ENCODE results near the gene DEFB129. TPM values are rescaled to one million over a fixed set of nuclear protein-coding genes. Genes with fewer than 3 reads are reported as not detected.

DEFB129 gene
- not detected for total RNA-seq
- polyA plus RNA-seq: not detected
- long read RNA-seq, donor 1: 0 reads
- long read RNA-seq, donor 2: 0 reads

- DNase-seq: no peak
- H3K27ac ChIP-seq: no peak within 1 kb of the TSS
- H3K27me3 ChIP-seq (ENCODE audit: insufficient read depth in 3 of 3, low read length in 2 of 3): peaks cover 0 to 6% (median 2%) of the 10 kb centered on the region in 3 donors
- no peak for ATAC-seq
- intact Hi-C loops (cut with DNase I): no loop called here
- no peak within 1 kb of the TSS for H3K4me3 ChIP-seq
- no peaks in the 10 kb centered on the region for H3K4me1 ChIP-seq
- no peak for TF ChIP-seq CTCF (IDR thresholded peaks at IDR 0.05)
- WGBS, 3 donors: 71 to 79% (median 78%) methylated on average over 3 of the region's 3 CpGs
- H3K9me3 ChIP-seq: no peaks in the 10 kb centered on the region
- no peaks in the 10 kb centered on the region for H3K36me3 ChIP-seq (ENCODE audit: insufficient read depth in 1 of 2, low read depth in 1 of 2)
Observed at GRCh38 chr20:226958-227357, at the start of gene DEFB129. DEFB129 (plus strand) TSS chr20:227258; CDS start chr20:227289, 31 bp downstream.

GRCh38 chr20:184288-184687 lies 42.8 kb upstream of the DEFB129 start:
- DNase-seq (no peak), ATAC-seq (no peak)
- TF ChIP-seq CTCF (IDR thresholded peaks at IDR 0.05): no peak
- 49 to 55% (median 51%) methylated on average over 2 of the region's 2 CpGs for WGBS, 3 donors
- intact Hi-C loops (cut with DNase I): no loop called here
- Histone ChIP-seq H3K36me3 (ENCODE audit: insufficient read depth in 1 of 2, low read depth in 1 of 2) (no peaks in the 10 kb centered on the region), H3K27ac (no peak overlapping the region), H3K27me3 (ENCODE audit: insufficient read depth in 3 of 3, low read length in 2 of 3) (peaks cover 0 to 10% (median 2%) of the 10 kb centered on the region in 3 donors), H3K4me1 (no peaks in the 10 kb centered on the region), H3K4me3 (no peak overlapping the region), H3K9me3 (no peaks in the 10 kb centered on the region)

GRCh38 chr20:187733-188132 lies 39.3 kb upstream of the DEFB129 start:
- DNase-seq: no peak
- no peak for TF ChIP-seq CTCF (IDR thresholded peaks at IDR 0.05)
- WGBS, 3 donors: 50 to 60% (median 53%) methylated on average over 2 of the region's 2 CpGs
- ATAC-seq: no peak
- no peaks in the 10 kb centered on the region for H3K4me1 ChIP-seq
- intact Hi-C loops (cut with DNase I): no loop called here
- H3K9me3 ChIP-seq: no peaks in the 10 kb centered on the region
- H3K4me3 ChIP-seq: no peak overlapping the region
- peaks cover 0 to 2% (median 0%) of the 10 kb centered on the region in 3 donors for H3K27me3 ChIP-seq (ENCODE audit: insufficient read depth in 3 of 3, low read length in 2 of 3)
- no peak overlapping the region for H3K27ac ChIP-seq
- H3K36me3 ChIP-seq (ENCODE audit: insufficient read depth in 1 of 2, low read depth in 1 of 2): no peaks in the 10 kb centered on the region

- Histone ChIP-seq H3K36me3 (ENCODE audit: insufficient read depth in 1 of 2, low read depth in 1 of 2) (no peaks in the 10 kb centered on the region), H3K9me3 (no peaks in the 10 kb centered on the region), H3K27me3 (ENCODE audit: insufficient read depth in 3 of 3, low read length in 2 of 3) (peaks cover 0 to 2% (median 0%) of the 10 kb centered on the region in 3 donors), H3K27ac (no peak within 1 kb of the TSS), H3K4me3 (no peak within 1 kb of the TSS), H3K4me1 (no peaks in the 10 kb centered on the region)
- DNase-seq: no peak
- no peak for ATAC-seq
- 48 to 62% (median 56%) methylated on average over 7 of the region's 7 CpGs for WGBS, 3 donors
- intact Hi-C loops (cut with DNase I): no loop called here
- no peak for TF ChIP-seq CTCF (IDR thresholded peaks at IDR 0.05)
Observed at GRCh38 chr20:189611-190010, 37.4 kb upstream of the DEFB129 start, which contains the start of gene DEFB128. DEFB128 (minus strand) TSS chr20:189711; CDS start chr20:189623, 88 bp downstream.

GRCh38 chr20:198225-198624 lies 28.8 kb upstream of the DEFB129 start:
- intact Hi-C loops (cut with DNase I): no loop called here
- no peak for DNase-seq
- H3K9me3 ChIP-seq: no peaks in the 10 kb centered on the region
- ATAC-seq: no peak
- 77 to 85% (median 79%) methylated on average over 1 of the region's 1 CpG for WGBS, 3 donors
- no peak for TF ChIP-seq CTCF (IDR thresholded peaks at IDR 0.05)
- H3K36me3 ChIP-seq (ENCODE audit: insufficient read depth in 1 of 2, low read depth in 1 of 2): no peaks in the 10 kb centered on the region
- no peak overlapping the region for H3K27ac ChIP-seq
- H3K4me1 ChIP-seq: no peaks in the 10 kb centered on the region
- no peak overlapping the region for H3K4me3 ChIP-seq
- H3K27me3 ChIP-seq (ENCODE audit: insufficient read depth in 3 of 3, low read length in 2 of 3): peaks cover 0 to 3% (median 3%) of the 10 kb centered on the region in 3 donors
